IPS-18a (cell line): ENCODE measurements around the gene LPCAT3.
"Not testable (repeated sequence)": the region's sequence is repeated elsewhere in the genome, so short reads cannot be mapped to it uniquely, and the experiment has no call there.

Experiments used
- H3K27ac ChIP-seq: one replicate; pipeline ENCODE4 v1.5.1; 2013; ENCODE audit warnings: low read length
- H3K27me3 ChIP-seq: one replicate; pipeline ENCODE4 v1.6.1; 2013; ENCODE audit warnings: mild to moderate bottlenecking, low read length; ENCODE audit not compliant: control insufficient read depth, insufficient read depth
- H3K36me3 ChIP-seq: one replicate; pipeline ENCODE4 v1.6.1; 2013; ENCODE audit warnings: low read depth, low read length; ENCODE audit not compliant: control insufficient read depth
- H3K4me1 ChIP-seq: one replicate; pipeline ENCODE4 v1.6.1; 2013; ENCODE audit warnings: low read depth, low read length; ENCODE audit not compliant: control insufficient read depth
- H3K4me3 ChIP-seq: one replicate; pipeline ENCODE4 v1.5.1; 2013; ENCODE audit warnings: low read length
- H3K9ac ChIP-seq: one replicate; pipeline ENCODE4 v1.6.1; 2013; ENCODE audit warnings: mild to moderate bottlenecking, low read length, moderate library complexity
- H3K9me3 ChIP-seq: one replicate; pipeline ENCODE4 v1.6.1; 2013; ENCODE audit warnings: low read depth, low read length; ENCODE audit not compliant: control insufficient read depth

Gene LPCAT3

GRCh38 chr12:7013101-7013500 lies 5.2 kb downstream of the LPCAT3 start:
- H3K4me3 ChIP-seq, result no peak overlapping the region
- no peak overlapping the region for H3K9ac ChIP-seq
- H3K9me3 ChIP-seq, result no peaks in the 10 kb centered on the region
- peaks cover 6% of the 10 kb centered on the region for H3K4me1 ChIP-seq
- no peak overlapping the region for H3K27ac ChIP-seq
- peaks cover 2% of the 10 kb centered on the region for H3K36me3 ChIP-seq
- H3K27me3 ChIP-seq, result no peaks in the 10 kb centered on the region

- Histone ChIP-seq H3K9me3 (no peaks in the 10 kb centered on the region), H3K9ac (no peak overlapping the region), H3K27ac (no peak overlapping the region), H3K4me3 (no peak overlapping the region), H3K27me3 (no peaks in the 10 kb centered on the region), H3K36me3 (peaks cover 2% of the 10 kb centered on the region), H3K4me1 (peaks cover 2% of the 10 kb centered on the region)
Observed at GRCh38 chr12:7012024-7012607, 6.2 kb downstream of the LPCAT3 start.

- not testable (repeated sequence) for H3K36me3 ChIP-seq, H3K9me3 ChIP-seq, H3K9ac ChIP-seq, H3K4me3 ChIP-seq, H3K27ac ChIP-seq, H3K4me1 ChIP-seq, H3K27me3 ChIP-seq
Observed at GRCh38 chr12:7011398-7011797, 6.9 kb downstream of the LPCAT3 start.

- no peak overlapping the region for H3K27ac ChIP-seq
- H3K4me3 ChIP-seq, result no peak overlapping the region
- H3K4me1 ChIP-seq, result no peaks in the 10 kb centered on the region
- H3K27me3 ChIP-seq, result no peaks in the 10 kb centered on the region
- H3K36me3 ChIP-seq, result peaks cover 2% of the 10 kb centered on the region
- no peak overlapping the region for H3K9ac ChIP-seq
- H3K9me3 ChIP-seq, result no peaks in the 10 kb centered on the region
Observed at GRCh38 chr12:7009512-7009911, 8.8 kb downstream of the LPCAT3 start.

GRCh38 chr12:7008864-7009263 lies 9.4 kb downstream of the LPCAT3 start:
- H3K27me3 ChIP-seq, result no peaks in the 10 kb centered on the region
- no peaks in the 10 kb centered on the region for H3K9me3 ChIP-seq
- H3K36me3 ChIP-seq, result peaks cover 2% of the 10 kb centered on the region
- H3K4me3 ChIP-seq, result no peak overlapping the region
- H3K4me1 ChIP-seq, result no peaks in the 10 kb centered on the region
- H3K27ac ChIP-seq, result no peak overlapping the region
- no peak overlapping the region for H3K9ac ChIP-seq

- Histone ChIP-seq H3K9ac (no peak overlapping the region), H3K27me3 (no peaks in the 10 kb centered on the region), H3K36me3 (peaks cover 2% of the 10 kb centered on the region), H3K27ac (no peak overlapping the region), H3K4me3 (no peak overlapping the region), H3K9me3 (no peaks in the 10 kb centered on the region), H3K4me1 (no peaks in the 10 kb centered on the region)
Observed at GRCh38 chr12:7006639-7007038, 11.6 kb downstream of the LPCAT3 start.

GRCh38 chr12:7005311-7005710 lies 13.0 kb downstream of the LPCAT3 start:
- Histone ChIP-seq H3K9me3 (no peaks in the 10 kb centered on the region), H3K27ac (no peak overlapping the region), H3K4me1 (no peaks in the 10 kb centered on the region), H3K36me3 (peaks cover 2% of the 10 kb centered on the region), H3K4me3 (no peak overlapping the region), H3K9ac (no peak overlapping the region), H3K27me3 (no peaks in the 10 kb centered on the region)

- no peaks in the 10 kb centered on the region for H3K4me1 ChIP-seq
- H3K36me3 ChIP-seq, result peaks cover 2% of the 10 kb centered on the region
- no peak overlapping the region for H3K27ac ChIP-seq
- no peak overlapping the region for H3K4me3 ChIP-seq
- no peaks in the 10 kb centered on the region for H3K27me3 ChIP-seq
- no peaks in the 10 kb centered on the region for H3K9me3 ChIP-seq
- no peak overlapping the region for H3K9ac ChIP-seq
Observed at GRCh38 chr12:7004840-7005239, 13.4 kb downstream of the LPCAT3 start.

- no peak overlapping the region for H3K27ac ChIP-seq
Observed at GRCh38 chr12:7004287-7004803, 13.9 kb downstream of the LPCAT3 start.

GRCh38 chr12:7001921-7002591 lies 16.2 kb downstream of the LPCAT3 start:
- peaks cover 9% of the 10 kb centered on the region for H3K36me3 ChIP-seq
- no peaks in the 10 kb centered on the region for H3K27me3 ChIP-seq
- no peak overlapping the region for H3K27ac ChIP-seq
- H3K9ac ChIP-seq, result no peak overlapping the region
- no peak overlapping the region for H3K4me3 ChIP-seq
- no peaks in the 10 kb centered on the region for H3K9me3 ChIP-seq
- no peaks in the 10 kb centered on the region for H3K4me1 ChIP-seq

More at GRCh38 chr12:7004287-7004803, 13.9 kb downstream of the LPCAT3 start:
- Histone ChIP-seq H3K36me3 (peaks cover 2% of the 10 kb centered on the region), H3K4me1 (no peaks in the 10 kb centered on the region), H3K9ac (no peak overlapping the region), H3K27me3 (no peaks in the 10 kb centered on the region), H3K4me3 (no peak overlapping the region), H3K9me3 (no peaks in the 10 kb centered on the region)

- Histone ChIP-seq H3K4me3 (no peak overlapping the region), H3K36me3 (peaks cover 15% of the 10 kb centered on the region), H3K4me1 (no peaks in the 10 kb centered on the region), H3K27ac (no peak overlapping the region), H3K9me3 (no peaks in the 10 kb centered on the region), H3K27me3 (no peaks in the 10 kb centered on the region), H3K9ac (no peak overlapping the region)
Observed at GRCh38 chr12:6998715-6999451, 19.4 kb downstream of the LPCAT3 start.
